GM21723 (cell line): ENCODE data around the gene FREY1.
A peak's percentile ranks its signal among the peaks of the same experiment; 100 is the strongest.

Experiments
- ATAC-seq: cut with Tn5 transposase; IDR thresholded peaks from one replicate; pipeline ENCODE4 v1.9.1; 2021; ENCODE audit warnings: mild to moderate bottlenecking, moderate library complexity; ENCODE audit not compliant: unreplicated experiment

FREY1 gene

GRCh38 chr11:45896422-45896984 lies 10.6 kb downstream of the FREY1 start:
- ATAC-seq: no peak

- ATAC-seq: no peak
These were observed 11.4 kb downstream of the FREY1 start for GRCh38 chr11:45895553-45896259.

- no peak for ATAC-seq
These were observed 12.4 kb downstream of the FREY1 start for GRCh38 chr11:45894555-45895247.

- no peak for ATAC-seq
These were observed 14.2 kb downstream of the FREY1 start for GRCh38 chr11:45892856-45893255.

- ATAC-seq: no peak
These were observed 16.1 kb downstream of the FREY1 start for GRCh38 chr11:45890886-45891550.

- ATAC-seq: no peak
These were observed 17.1 kb downstream of the FREY1 start for GRCh38 chr11:45889966-45890365.

- ATAC-seq: no peak
These were observed 17.5 kb downstream of the FREY1 start for GRCh38 chr11:45889555-45889954.

GRCh38 chr11:45887587-45887986 lies 19.5 kb downstream of the FREY1 start:
- no peak for ATAC-seq

GRCh38 chr11:45886816-45887520 lies 20.1 kb downstream of the FREY1 start:
- no peak for ATAC-seq

- no peak for ATAC-seq
These were observed 20.9 kb downstream of the FREY1 start for GRCh38 chr11:45885921-45886721.

GRCh38 chr11:45885274-45885920 lies 21.7 kb downstream of the FREY1 start, which contains the start of gene MAPK8IP1:
MAPK8IP1 (plus strand) TSS chr11:45885651; CDS start chr11:45885821, 170 bp downstream.
- peak; percentile 73 for ATAC-seq

GRCh38 chr11:45884596-45885185 lies 22.4 kb downstream of the FREY1 start:
- ATAC-seq: no peak

GRCh38 chr11:45881708-45882368 lies 25.2 kb downstream of the FREY1 start:
- ATAC-seq: no peak

- no peak for ATAC-seq
These were observed 26.1 kb downstream of the FREY1 start for GRCh38 chr11:45880772-45881570.

GRCh38 chr11:45879803-45880686 lies 27.0 kb downstream of the FREY1 start:
- no peak for ATAC-seq

GRCh38 chr11:45877845-45878244 lies 29.2 kb downstream of the FREY1 start:
- no peak for ATAC-seq

GRCh38 chr11:45877221-45877620 lies 29.9 kb downstream of the FREY1 start:
- no peak for ATAC-seq
